Coronary artery (tissue), 2 donors: Measurements from ENCODE around the gene TMEM131.

Experiments used
- DNase-seq: peaks from one replicate; pipeline ENCODE4 v3.0.0-alpha.2; 2017; ENCODE audit warnings: low spot score
- H3K27ac ChIP-seq, 2 donors: fragments of 200-600 bp; sonication (generic); one replicate each; pipeline ENCODE4 v1.5.1; 2016 to 2019
- H3K4me3 ChIP-seq: fragments of 200-600 bp; sonication (generic); 2 replicates; pipeline ENCODE4 v1.5.1; 2016; ENCODE audit warnings: mild to moderate bottlenecking, moderate library complexity
- CTCF ChIP-seq: fragments of 200-600 bp; sonication (generic); IDR thresholded peaks from one replicate; pipeline ENCODE4 v1.5.1; 2019; ENCODE audit warnings: antibody characterized with exemption

Gene TMEM131

GRCh38 chr2:97936199-97936598 is 59.5 kb downstream of the TMEM131 start:
- DNase-seq = no peak
- no peak overlapping the region for H3K4me3 ChIP-seq
- no peak overlapping the region for H3K27ac ChIP-seq
- TF ChIP-seq CTCF = no peak

GRCh38 chr2:97935719-97936161 is 60.0 kb downstream of the TMEM131 start:
- H3K27ac ChIP-seq = no peak overlapping the region
- DNase-seq = no peak

GRCh38 chr2:97932975-97933662 is 62.6 kb downstream of the TMEM131 start:
- TF ChIP-seq CTCF = no peak
- no peak for DNase-seq
- Histone ChIP-seq H3K4me3 (no peak overlapping the region), H3K27ac (no peak overlapping the region)

More at GRCh38 chr2:97935719-97936161, 60.0 kb downstream of the TMEM131 start:
- H3K4me3 ChIP-seq = no peak overlapping the region
- no peak for TF ChIP-seq CTCF

- no peak overlapping the region for H3K27ac ChIP-seq
- TF ChIP-seq CTCF = no peak
- no peak for DNase-seq
- no peak overlapping the region for H3K4me3 ChIP-seq
Measured at GRCh38 chr2:97931858-97932225, 63.9 kb downstream of the TMEM131 start.

GRCh38 chr2:97931118-97931857 is 64.5 kb downstream of the TMEM131 start:
- DNase-seq = no peak
- no peak for TF ChIP-seq CTCF
- Histone ChIP-seq H3K4me3 (no peak overlapping the region), H3K27ac (no peak overlapping the region)

- TF ChIP-seq CTCF = no peak
- DNase-seq = no peak
Measured at GRCh38 chr2:97928591-97928990, 67.2 kb downstream of the TMEM131 start.

GRCh38 chr2:97926946-97927345 is 68.8 kb downstream of the TMEM131 start:
- Histone ChIP-seq H3K27ac (no peak overlapping the region), H3K4me3 (no peak overlapping the region)
- DNase-seq = no peak
- no peak for TF ChIP-seq CTCF

More at GRCh38 chr2:97928591-97928990, 67.2 kb downstream of the TMEM131 start:
- Histone ChIP-seq H3K27ac (no peak overlapping the region), H3K4me3 (no peak overlapping the region)
